HUDEP-2 (cell line): ENCODE data around the gene NTRK1.

Experiments used
- DNase-seq, 76 experiments: peaks; one replicate each; lab custom pipeline; 2025; ENCODE audit not compliant: unreplicated experiment in 76 of 76; lab: John Stamatoyannopoulos, UW

Gene NTRK1

GRCh38 chr1:156929596-156930238 is 69.1 kb downstream of the NTRK1 start:
- no peak for DNase-seq

- no peak for DNase-seq
Observed at GRCh38 chr1:156930483-156930882, 69.8 kb downstream of the NTRK1 start.
